Gastroesophageal sphincter (tissue), 3 donors: ENCODE results near the gene MINDY4.

Experiments used
- CTCF ChIP-seq, 4 experiments: fragments of 200-600 bp in 2 of 4; fragments of 450-650 bp in 2 of 4; sonication (generic) in 1 of 4; IDR thresholded peaks; one replicate each; pipeline ENCODE4 v1.5.1; 2017 to 2019; ENCODE audit warnings: antibody characterized with exemption in 4 of 4, mild to moderate bottlenecking in 2 of 4, moderate library complexity in 2 of 4
- EP300 ChIP-seq: sonication (generic); formaldehyde crosslinking; IDR thresholded peaks from one replicate; pipeline ENCODE4 v1.6.1; 2017; ENCODE audit warnings: antibody characterized with exemption, mild to moderate bottlenecking
- POLR2A ChIP-seq, 2 donors: fragments of 450-650 bp; IDR thresholded peaks; one replicate each; pipeline ENCODE4 v1.6.1; 2017; ENCODE audit warnings: antibody characterized with exemption in 2 of 2, mild to moderate bottlenecking in 2 of 2, moderate library complexity in 1 of 2

- TF ChIP-seq POLR2A (IDR thresholded peaks at IDR 0.05) = no peak
- no peak for TF ChIP-seq CTCF (IDR thresholded peaks at IDR 0.05)
- no peak for TF ChIP-seq EP300
These were observed 26.2 kb downstream of the MINDY4 start for GRCh38 chr7:30797176-30798040.
